Peyer's patch (tissue), 4 donors: ENCODE measurements around the gene FOXI2. TPM values are rescaled to one million over a fixed set of nuclear protein-coding genes. Genes with fewer than 3 reads are reported as not detected.

ENCODE experiments used
- DNase-seq, 3 donors: peaks; one replicate each; pipeline ENCODE4 v3.0.0-alpha.2; 2017 to 2019
- H3K27ac ChIP-seq, 4 donors: fragments of 200-600 bp; sonication (generic); one replicate each; pipeline ENCODE4 v1.5.1; 2016 to 2019
- H3K27me3 ChIP-seq, 2 donors: fragments of 200-600 bp; sonication (generic); one replicate each; pipeline ENCODE4 v1.5.1; 2019
- H3K36me3 ChIP-seq, 3 donors: fragments of 200-600 bp; sonication (generic); one replicate each; pipeline ENCODE4 v1.5.1; 2016 to 2019
- H3K4me1 ChIP-seq, 4 donors: fragments of 200-600 bp; sonication (generic); one replicate each; pipeline ENCODE4 v1.5.1; 2016 to 2019
- H3K4me3 ChIP-seq, 4 donors: fragments of 200-600 bp; sonication (generic); 1 replicate in 3 of 4; 2 replicates in 1 of 4; pipeline ENCODE4 v1.5.1; 2016 to 2019; ENCODE audit warnings: mild to moderate bottlenecking in 1 of 4
- H3K9me3 ChIP-seq, 4 donors: fragments of 200-600 bp; sonication (generic); one replicate each; pipeline ENCODE4 v1.5.1; 2016 to 2019; ENCODE audit warnings: mild to moderate bottlenecking in 1 of 4
- CTCF ChIP-seq, 6 experiments: fragments of 450-650 bp in 4 of 6; fragments of 200-600 bp in 2 of 6; sonication (generic) in 1 of 6; IDR thresholded peaks; one replicate each; pipeline ENCODE4 v1.5.1; 2017 to 2019; ENCODE audit warnings: antibody characterized with exemption in 6 of 6, mild to moderate bottlenecking in 3 of 6, moderate library complexity in 1 of 6
- POLR2A ChIP-seq, 2 donors: fragments of 450-650 bp; IDR thresholded peaks; one replicate each; pipeline ENCODE4 v1.5.1; 2017; ENCODE audit warnings: antibody characterized with exemption in 2 of 2, mild to moderate bottlenecking in 2 of 2, moderate library complexity in 2 of 2
- total RNA-seq, 4 donors: library from RNA; depleted of rRNA; stranded (reverse); fragments of >200 nt; gene quantifications; one replicate each; pipeline ENCODE4 v1.1.0, GENCODE V29; 2016

The FOXI2 gene
- total RNA-seq, 4 donors from 2014 or later: 0.83 TPM; not detected in 3

- TF ChIP-seq CTCF (IDR thresholded peaks at IDR 0.05): no peak
- no peak for TF ChIP-seq POLR2A (IDR thresholded peaks at IDR 0.05)
- H3K27me3 ChIP-seq: no peaks in the 10 kb centered on the region
- no peaks in the 10 kb centered on the region for H3K4me1 ChIP-seq
- no peaks in the 10 kb centered on the region for H3K9me3 ChIP-seq
- no peaks in the 10 kb centered on the region for H3K36me3 ChIP-seq
- DNase-seq: no peak
- H3K4me3 ChIP-seq: no peak overlapping the region
- no peak overlapping the region for H3K27ac ChIP-seq
Observed at GRCh38 chr10:127762925-127763324, 25.9 kb downstream of the FOXI2 start.

- Histone ChIP-seq H3K9me3 (no peaks in the 10 kb centered on the region), H3K36me3 (no peaks in the 10 kb centered on the region), H3K4me1 (no peaks in the 10 kb centered on the region), H3K27ac (no peak overlapping the region), H3K4me3 (no peak overlapping the region), H3K27me3 (no peaks in the 10 kb centered on the region)
- TF ChIP-seq CTCF (IDR thresholded peaks at IDR 0.05): no peak
- TF ChIP-seq POLR2A (IDR thresholded peaks at IDR 0.05): no peak
- DNase-seq: no peak
Observed at GRCh38 chr10:127774766-127775559, 38.0 kb downstream of the FOXI2 start.

DNA sequence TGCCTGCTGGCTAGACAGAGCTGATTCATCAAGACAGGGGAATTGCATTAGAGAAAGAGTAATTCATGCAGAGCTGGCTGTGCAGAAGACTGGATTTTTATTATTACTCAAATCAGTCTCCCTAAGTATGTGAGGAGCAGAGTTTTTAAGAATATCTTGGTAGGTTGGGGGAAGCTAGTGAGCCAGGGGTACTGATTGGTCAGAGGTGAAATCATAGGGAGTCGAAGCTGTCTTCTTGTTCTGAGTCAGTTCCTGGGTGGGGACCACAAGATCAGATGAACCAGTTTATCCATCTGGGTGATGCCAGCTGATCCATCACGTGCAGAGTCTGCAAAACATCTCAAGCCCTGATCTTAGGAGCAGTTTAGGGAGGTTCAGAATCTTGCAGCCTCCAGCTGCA lies 39.8 kb downstream of the FOXI2 start:
- no peak overlapping the region for H3K27ac ChIP-seq
- DNase-seq: no peak
- no peaks in the 10 kb centered on the region for H3K9me3 ChIP-seq
- H3K36me3 ChIP-seq: no peaks in the 10 kb centered on the region
- no peaks in the 10 kb centered on the region for H3K27me3 ChIP-seq
- H3K4me3 ChIP-seq: no peak overlapping the region
- TF ChIP-seq CTCF (IDR thresholded peaks at IDR 0.05): no peak
- no peak for TF ChIP-seq POLR2A (IDR thresholded peaks at IDR 0.05)
- H3K4me1 ChIP-seq: no peaks in the 10 kb centered on the region

GRCh38 chr10:127781412-127781811 lies 44.4 kb downstream of the FOXI2 start:
- H3K4me3 ChIP-seq: no peak overlapping the region
- TF ChIP-seq CTCF (IDR thresholded peaks at IDR 0.05) (no peak), POLR2A (IDR thresholded peaks at IDR 0.05) (no peak)

DNA sequence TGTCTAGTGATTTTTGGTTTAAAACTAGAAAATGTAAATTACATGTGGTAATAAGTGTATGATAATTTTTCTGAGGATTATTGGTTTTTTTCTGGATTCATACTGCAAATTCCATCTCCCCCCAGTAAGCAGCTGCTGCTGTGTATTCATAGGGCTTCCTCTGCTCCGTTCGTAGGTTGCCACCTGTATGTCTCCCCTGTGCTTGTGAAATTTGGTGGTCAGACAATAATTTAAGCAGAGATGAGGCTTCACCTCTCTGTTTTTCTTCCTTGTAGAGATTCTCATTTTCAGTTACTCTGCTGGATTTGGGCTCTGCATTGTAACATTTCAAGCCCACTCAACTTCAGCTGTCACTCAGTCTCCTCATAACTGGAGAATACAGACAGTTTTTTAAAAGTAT lies 50.9 kb downstream of the FOXI2 start:
- H3K27ac ChIP-seq: no peak overlapping the region
- no peak for DNase-seq
- no peaks in the 10 kb centered on the region for H3K9me3 ChIP-seq
- TF ChIP-seq POLR2A (IDR thresholded peaks at IDR 0.05): no peak
- no peak overlapping the region for H3K4me3 ChIP-seq
- H3K36me3 ChIP-seq: no peaks in the 10 kb centered on the region
- H3K4me1 ChIP-seq: no peaks in the 10 kb centered on the region
- no peaks in the 10 kb centered on the region for H3K27me3 ChIP-seq

More at GRCh38 chr10:127781412-127781811, 44.4 kb downstream of the FOXI2 start:
- H3K9me3 ChIP-seq: no peaks in the 10 kb centered on the region
- DNase-seq: no peak
- no peaks in the 10 kb centered on the region for H3K4me1 ChIP-seq
- H3K27me3 ChIP-seq: no peaks in the 10 kb centered on the region
- no peak overlapping the region for H3K27ac ChIP-seq
- no peaks in the 10 kb centered on the region for H3K36me3 ChIP-seq

GRCh38 chr10:127790066-127790624 lies 53.2 kb downstream of the FOXI2 start:
- H3K27me3 ChIP-seq: no peaks in the 10 kb centered on the region
- TF ChIP-seq POLR2A (IDR thresholded peaks at IDR 0.05) (no peak), CTCF (IDR thresholded peaks at IDR 0.05) (no peak)
- DNase-seq: no peak
- no peaks in the 10 kb centered on the region for H3K4me1 ChIP-seq
- no peak overlapping the region for H3K27ac ChIP-seq
- H3K36me3 ChIP-seq: no peaks in the 10 kb centered on the region
- no peaks in the 10 kb centered on the region for H3K9me3 ChIP-seq
- H3K4me3 ChIP-seq: no peak overlapping the region
